HG02870 (cell line): ENCODE measurements around the gene INF2.
"Not testable (repeated sequence)": the region's sequence is repeated elsewhere in the genome, so short reads cannot be mapped to it uniquely, and the experiment has no call there.

Source experiments
- ATAC-seq: cut with Tn5 transposase; IDR thresholded peaks from one replicate; pipeline ENCODE4 v1.9.1; 2021; ENCODE audit warnings: mild to moderate bottlenecking, moderate library complexity; ENCODE audit not compliant: unreplicated experiment

The INF2 gene

DNA sequence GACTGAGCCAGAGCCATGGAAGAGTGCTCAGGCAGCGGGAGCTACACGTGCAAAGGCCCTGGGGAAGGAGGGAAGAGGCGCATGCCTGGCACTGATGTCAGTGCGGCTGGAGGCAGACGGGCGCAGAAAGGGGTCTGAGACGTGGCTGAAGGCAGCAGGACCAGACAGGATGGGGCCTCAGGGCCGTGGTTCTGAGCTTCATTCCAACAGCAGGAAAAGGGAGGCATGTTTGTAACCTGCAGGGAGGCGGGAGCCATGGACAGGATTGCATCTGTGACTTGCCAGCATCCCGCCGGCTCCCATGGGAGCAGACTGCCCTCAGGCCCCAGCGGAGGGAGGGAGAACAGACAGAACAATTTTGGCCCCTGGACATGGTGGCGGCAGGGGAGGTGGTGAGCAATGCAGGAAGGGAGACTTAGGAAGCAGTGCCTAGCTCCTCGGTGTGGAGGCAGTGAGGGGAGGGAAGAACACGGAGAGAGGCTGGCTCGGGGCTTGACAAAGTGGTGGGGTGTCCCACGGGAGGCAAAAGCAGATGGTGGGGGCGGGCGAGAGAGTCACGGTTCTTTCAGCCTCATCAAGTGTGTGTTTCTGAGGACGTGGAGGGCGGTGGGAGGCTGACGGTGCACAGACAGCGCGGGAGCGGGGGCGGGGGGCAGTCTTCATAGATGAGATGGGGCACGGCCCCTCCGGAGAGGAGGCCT is 33.3 kb upstream of the INF2 start:
- no peak for ATAC-seq

DNA sequence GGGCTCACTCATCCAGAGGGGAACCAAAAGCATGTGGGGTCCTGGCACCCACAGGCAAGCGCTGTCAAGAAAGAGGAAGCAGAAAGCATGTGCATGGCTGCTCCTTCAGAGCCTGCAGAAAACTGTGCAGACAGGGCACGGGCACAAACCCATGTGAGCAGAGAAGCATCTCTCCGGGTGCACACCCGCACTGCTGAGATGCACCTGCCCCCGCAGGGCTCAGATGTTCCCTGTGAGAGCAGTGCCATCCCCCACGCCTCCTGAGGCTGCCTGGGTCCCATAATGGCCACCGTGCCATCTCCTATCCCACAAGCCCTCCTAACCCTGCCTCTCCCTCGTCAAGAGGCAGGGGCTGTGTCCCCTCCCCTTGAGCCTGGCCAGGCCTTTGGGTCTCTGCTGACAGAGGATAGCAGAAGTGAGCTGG is 32.3 kb upstream of the INF2 start:
- no peak for ATAC-seq

DNA sequence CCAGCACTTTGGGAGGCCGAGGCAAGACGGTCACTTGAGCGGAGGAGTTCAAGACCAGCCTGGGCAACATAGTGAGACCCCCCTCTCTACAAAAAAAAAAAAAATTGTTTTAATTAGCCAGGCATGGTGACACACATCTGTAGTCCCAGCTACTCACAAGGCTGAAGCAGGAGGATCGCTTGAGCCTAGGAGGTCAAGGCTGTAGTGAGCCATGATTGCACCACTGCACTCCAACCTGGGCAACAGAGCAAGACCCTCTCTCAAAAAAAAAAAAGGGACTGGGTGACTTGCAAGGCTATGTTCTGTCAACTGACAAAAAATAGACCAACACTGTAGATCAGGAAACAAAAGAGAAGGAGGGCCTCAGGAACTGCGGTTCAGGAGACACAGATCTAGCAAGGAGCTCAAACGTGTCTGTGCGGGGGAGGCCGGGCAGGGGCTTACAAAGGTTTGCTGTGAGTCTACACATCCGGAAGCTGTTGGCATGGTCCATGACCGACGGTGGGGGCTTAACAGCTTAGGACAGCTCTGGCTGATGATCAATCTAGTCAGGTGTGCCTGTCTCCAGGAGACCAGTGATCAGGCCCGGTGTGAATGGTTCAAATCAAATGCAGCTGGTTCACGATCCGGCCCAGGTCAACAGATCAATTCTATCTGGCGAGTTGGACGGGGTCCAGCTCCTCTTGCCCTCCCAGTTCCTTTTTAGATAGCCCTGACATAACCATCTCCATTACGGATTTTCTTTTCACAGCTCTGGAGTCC is 31.7 kb upstream of the INF2 start:
- ATAC-seq = no peak

DNA sequence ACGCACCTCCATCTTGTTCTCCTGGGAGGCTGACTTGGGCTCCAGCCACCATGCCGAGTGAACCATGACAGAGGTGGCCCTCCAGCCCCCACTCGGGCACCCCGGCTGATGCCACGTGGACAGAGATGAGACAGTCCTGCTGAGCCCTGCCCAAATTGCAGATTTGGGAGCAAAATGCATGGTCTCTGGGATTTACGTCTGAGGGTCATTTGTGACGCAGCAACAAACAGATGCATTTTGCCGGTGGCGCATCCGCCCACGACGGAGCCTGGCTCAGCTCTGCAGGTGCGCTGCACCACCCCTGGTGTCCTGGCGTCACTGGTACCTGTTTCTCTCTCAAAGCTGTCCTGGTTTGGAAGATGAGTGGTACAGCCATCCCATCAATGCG is 31.1 kb upstream of the INF2 start:
- no peak for ATAC-seq

DNA sequence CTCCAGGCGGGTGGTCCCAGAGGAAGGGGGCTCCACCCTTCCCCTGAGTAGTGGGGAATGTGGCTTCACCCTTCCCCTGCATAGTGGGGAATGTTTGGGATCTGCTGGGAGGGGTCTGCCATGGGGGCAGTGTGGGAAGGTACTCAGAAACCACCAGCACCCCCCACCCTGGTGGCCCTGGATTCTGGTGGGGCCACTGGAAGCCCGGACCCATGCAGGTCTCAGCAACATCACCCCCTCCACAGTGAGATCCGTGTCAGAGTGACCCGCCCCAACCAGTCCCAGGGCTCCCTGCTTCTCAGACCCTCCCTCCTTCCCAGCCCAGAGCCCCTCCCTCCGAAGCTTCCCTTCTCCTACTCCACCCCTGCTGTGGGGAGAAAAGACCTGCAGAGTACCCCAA is 30.3 kb upstream of the INF2 start:
- ATAC-seq = no peak

DNA sequence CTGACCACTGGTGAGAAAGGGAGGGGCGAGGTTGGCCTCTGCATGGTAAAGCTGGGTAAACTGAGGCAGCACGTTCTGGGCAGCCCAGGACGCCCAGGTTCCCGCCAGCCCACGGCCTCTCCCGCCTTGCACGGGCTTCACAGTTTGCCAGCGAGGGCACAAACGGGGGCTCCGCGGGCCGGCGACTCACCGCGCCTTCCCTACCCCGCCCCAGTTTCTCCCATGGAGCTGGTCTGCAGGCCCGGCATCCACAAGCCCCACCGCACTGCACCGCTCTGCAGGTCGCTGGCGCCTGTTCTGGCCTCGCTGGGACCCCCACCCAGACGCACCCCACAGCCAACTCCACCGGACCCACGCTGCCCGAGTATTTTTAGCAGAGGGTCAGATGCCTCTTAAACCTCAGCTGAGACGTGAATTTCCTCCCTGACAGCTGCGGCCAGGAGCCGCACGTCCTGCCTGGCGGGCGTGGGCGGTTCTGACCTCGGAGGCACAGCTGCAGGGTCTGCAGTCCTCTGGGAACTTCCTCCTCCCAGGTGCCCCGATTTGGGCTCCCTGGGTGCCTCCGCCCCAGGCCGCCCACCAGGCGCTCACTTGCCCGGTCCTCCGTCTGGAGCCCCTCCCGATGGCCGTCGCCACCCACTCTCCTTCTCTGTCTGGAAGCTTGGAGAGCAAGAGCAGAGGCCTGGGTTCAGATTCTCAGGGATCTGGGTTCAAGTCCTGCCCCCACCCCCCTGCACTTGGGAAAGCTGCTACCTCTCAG is 29.5 kb upstream of the INF2 start:
- ATAC-seq = no peak

DNA sequence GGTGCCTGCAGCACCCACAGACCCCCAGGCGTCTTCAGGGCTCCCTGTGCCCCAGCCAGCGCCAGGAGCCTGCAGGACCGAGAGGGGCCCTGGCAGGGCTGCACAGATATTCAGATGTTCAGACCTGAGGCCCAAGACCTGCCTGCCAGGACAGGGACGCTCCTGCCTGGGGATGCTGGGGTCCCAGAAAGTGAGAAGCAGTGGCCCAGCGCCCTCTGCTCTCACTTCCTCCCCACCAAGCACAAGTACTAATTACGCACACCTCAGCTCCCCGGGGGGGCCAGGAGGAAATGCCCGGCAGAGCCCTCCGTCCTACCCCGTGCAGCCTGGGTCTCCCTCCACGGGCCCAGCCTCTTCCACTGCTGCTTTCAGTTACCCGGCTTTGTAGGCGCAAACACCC is 28.8 kb upstream of the INF2 start:
- ATAC-seq = no peak

DNA sequence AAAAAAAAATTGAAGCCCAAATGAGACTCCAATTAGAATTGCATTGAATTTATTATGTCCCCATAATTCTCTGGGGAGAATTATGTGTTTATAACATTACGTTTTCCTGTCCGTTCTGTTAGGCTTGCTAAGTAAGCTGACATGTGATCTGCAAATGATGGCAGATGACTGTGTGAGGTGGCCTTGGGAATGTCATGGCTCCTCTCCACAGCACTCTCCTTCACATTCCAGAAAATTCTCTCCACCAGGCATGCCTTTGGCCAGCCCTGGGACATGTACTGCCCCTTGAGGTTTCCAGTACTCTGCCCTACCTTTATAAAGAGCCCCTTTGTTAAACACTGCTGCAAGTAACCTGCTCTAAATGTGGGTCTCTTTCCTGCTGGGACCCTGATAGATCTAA is 28.3 kb upstream of the INF2 start:
- ATAC-seq = no peak

DNA sequence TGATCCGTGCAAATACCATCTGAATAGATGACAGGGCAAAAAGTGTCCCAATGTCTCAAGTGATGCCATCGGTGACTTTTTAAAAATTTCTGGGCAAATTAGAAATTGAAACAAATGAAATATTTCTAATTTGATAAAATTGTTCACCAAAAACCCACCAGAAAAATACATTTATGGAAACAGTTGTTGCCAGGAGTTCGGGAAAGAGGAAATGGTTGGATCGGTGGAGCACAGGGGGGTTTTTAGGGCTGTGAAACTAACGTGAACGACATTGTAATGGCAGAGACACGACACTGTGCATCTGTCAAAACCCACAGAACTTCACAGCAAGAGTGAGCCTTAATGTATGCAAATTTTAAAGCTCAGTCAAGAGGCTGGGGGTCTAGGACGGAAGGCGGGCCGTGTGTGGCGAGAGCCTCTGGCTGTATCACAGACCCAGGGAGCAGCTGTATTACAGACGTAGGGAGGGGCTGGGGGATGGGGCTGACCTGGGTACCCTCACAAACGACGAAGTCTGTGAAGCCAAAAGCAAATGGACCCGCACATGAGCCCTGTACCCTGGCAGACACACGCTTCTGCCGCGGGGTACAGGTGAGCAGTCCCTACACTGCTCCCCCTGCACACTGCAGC is 27.8 kb upstream of the INF2 start:
- ATAC-seq = not testable (repeated sequence)

DNA sequence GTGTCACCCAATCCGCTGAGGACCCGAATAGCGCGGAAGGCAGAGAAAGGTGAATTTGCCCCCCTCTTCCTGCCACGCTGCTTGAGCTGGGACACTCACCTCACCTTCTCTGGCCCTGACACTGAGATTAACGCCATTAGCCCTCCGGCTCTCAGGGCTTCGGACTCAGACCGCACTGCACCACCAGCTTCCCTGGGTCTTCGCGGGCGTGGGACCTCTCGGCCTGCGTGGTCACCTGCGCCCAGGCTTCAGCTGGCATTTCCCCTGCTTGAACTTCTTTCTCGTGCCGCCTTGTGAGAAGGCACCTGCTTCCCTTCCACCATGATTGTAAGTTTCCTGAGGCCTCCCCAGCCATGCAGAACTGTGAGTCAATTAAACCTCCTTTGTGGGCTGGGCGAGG is 26.9 kb upstream of the INF2 start:
- not testable (repeated sequence) for ATAC-seq

DNA sequence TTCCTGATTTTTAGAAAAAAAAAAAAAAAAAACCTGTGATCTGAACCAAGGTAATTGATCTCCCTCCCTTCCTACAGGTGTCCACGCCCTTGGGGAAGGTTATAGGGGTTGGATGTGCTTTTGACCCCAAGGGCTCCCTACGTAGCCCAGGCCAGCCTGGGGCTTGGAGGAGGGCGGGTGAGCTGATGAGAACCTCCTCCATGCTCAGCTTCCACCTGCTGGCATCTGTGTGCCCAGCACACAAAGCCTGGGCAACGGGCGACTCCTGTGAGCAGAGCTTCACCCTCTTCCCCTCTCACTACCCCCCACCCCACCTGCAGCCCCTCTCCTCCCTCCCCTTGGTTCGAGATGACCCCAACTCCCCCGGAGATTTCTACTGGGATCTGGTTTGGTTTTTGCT is 25.3 kb upstream of the INF2 start:
- ATAC-seq = no peak

DNA sequence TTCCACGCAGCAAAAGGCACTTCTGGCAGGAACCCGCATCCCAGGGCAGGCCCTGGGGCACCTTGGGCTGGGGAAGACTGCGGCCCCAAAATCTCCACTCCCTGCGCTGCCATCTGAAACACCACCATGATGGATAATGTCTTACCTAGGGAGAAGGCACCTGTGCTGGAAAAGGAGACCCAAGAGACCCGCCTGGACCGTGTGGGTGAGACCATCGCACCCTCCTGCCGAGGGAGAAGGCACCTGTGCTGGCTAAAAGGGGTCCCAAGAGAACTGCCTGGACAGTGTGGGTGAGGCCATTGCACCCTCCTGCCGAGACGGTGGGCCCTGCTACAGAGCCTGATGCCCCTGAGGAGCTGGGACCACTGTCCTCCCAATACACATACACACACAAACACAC is 24.8 kb upstream of the INF2 start:
- ATAC-seq = no peak

DNA sequence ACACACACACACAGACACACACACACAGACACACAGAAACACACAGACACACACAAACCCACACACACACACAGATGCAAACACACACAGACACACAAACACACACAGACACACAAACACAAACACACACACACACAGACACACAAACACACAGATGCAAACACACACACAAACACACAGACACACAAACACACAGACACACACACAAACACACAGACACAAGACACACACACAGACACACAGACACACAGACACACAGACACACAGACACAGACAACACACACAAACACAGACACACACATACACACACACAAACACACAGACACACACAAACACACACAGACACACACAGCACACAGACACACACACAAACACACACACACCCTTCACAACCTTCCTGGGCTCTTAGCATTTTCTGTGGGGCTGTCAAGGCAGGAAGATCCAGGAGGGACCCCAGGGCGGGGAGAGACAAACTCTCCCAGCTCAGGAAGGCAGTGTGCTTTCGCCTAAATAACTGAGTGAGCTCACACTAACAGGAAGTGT is 24.2 kb upstream of the INF2 start:
- no peak for ATAC-seq

DNA sequence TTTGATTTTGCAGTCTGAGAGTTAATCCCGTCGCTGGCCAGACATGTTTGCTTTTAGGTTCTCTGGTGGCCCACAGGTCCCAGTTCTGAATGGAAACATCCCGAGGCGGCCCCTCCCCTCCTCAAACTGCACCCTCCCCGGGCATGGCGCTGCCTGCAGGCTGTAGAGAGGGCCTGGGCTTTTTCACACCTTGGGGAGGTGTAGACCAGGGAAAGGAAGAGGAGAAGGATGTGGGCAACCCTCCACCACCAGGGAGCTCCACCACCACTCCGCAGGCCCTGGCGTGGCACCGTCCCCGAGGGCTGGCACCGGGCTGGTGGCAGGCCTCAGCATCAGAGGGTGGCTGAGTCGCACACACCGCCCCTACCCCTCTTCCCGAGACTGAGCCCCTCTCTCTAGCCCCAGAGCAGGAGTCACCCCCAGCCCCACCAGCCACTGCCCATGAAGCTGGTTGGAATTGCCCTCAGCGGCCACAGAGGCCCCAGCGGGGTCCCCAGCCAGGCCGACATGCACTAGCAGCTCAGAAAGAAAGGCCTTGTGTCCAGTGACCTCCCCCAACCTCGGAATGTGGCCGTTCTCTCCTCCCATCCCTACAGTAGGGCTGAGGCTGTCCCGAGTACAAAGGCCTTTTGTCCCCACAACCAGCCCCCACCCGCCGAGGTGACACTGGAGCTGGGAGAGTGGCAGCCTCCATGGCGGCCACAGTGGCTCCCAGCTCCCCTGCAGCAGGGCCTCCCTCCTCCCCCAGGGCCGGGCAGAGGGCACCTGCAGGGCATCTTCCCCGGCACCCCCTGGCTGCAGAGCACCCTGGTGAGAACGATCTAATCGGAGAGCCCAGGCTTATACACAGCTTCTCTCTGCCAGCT is 23.5 kb upstream of the INF2 start:
- ATAC-seq = no peak

DNA sequence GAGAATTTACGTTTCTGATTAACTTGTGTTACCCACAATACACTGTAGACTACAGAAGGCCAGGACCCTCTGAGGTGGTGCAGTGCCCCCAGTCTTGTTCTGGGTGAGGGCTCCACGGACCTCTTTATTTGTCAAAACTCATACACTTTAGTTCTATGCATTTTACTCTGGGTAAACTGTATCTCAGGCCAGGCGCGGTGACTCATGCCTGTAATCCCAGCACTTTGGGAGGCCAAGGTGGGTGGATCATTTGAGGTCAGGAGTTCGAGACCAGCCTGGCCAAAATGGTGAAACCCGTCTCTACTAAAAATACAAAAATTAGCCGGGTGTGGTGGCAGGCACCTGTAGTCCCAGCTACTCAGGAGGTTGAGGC is 22.9 kb upstream of the INF2 start:
- ATAC-seq = not testable (repeated sequence)

DNA sequence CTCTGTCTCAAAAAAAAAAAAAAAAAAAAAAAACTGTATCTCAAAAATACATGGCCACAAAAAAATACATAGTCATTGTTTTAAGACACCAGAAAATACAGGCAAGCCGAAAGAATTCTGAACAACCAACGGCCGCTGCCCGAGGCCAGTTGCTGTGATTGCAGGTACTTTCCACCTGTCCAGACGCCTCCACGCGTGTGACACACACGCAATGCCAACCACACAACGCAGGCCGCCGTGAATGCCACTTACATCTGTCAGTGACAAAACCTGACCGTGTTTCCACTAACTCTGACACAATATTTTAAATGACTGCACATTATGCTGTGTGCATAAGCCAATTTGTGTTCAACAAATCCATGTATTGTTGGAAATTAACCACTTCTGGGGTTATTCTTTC is 22.4 kb upstream of the INF2 start:
- ATAC-seq = no peak

DNA sequence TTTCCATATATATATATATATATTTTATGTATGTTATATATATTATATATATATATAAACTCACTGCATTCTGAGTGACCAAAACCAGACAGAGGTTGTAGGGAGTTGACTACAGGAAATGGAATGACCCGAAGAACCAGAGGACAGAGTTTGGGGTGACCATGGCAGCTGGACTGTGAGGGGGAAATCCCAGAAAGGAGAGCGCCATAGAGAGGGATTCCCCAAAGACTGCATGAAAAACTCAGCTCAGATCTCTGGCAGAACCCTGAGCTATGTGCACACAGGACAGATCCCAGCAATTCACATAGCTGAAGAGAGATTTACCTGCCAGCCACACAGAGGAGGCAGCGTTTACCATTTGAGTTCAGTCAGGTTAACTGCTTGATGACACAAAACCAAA is 19.7 kb upstream of the INF2 start:
- no peak for ATAC-seq

DNA sequence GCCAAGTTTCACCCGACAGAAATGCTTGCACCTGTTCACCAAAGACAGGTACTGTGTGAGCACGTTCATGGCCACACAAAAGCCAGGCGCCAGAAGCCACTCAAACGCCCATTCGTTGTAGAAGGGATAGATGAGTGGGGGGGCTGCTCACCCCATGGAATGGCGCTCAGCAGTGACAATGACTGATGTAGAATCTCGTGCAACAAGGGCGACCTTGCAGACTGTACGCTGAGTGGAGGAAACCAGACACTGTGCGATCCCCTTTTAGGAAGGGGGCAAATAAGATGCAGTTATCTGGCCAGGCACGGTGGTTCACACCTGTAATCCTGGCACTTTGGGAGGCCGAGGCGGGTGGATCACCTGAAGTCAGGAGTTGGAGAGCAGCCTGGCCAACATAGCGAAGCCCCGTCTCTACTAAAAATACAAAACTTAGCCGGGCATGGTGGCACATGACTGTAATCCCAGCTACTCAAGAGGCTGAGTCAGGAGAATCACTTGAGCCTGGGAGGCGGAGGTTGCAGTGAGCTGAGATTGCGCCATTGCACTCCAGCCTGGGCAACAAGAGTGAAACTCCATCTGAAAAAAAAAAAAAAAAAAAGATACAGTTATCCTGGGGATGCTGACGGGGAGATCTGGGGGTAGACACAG is 18.0 kb upstream of the INF2 start:
- not testable (repeated sequence) for ATAC-seq

DNA sequence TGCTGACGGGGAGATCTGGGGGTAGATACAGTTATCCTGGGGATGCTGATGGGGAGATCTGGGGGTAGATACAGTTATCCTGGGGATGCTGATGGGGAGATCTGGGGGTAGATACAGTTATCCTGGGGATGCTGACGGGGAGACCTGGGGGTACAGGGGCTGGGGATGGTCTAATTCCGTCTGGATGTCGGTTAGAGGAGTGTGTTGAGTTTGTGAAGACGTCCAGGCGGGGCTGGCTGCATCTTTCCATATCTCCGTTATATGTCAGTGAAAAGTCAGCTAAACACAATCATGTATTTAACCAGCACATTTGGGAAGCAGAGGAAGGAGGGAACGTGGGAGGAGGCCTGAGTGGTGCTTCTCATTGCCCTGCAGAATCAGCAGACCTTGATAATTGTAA is 17.3 kb upstream of the INF2 start:
- not testable (repeated sequence) for ATAC-seq

DNA sequence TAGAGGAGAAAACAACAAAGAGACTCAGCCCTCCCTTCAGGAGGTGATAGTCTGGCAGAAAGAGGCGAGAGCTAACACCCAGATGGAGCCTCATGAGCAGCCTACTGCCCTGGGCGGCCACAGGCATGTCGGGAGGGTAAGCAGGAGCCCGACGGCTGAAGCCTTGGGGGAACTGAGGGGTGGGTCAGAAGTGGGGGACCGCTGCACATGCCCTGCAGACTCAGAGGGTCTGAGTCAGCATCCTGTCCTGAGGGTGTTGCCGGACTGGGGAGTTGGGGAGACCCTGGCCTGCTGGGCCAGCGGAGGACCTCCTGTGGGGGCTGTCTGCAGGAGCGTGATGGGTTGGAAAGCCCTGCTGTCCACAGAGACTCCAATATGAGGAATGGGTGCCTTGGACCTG is 15.9 kb upstream of the INF2 start:
- no peak for ATAC-seq
